ENCODE data around the gene AIP.
"Not testable (repeated sequence)": the region's sequence is repeated elsewhere in the genome, so short reads cannot be mapped to it uniquely, and the experiment has no call there.

The AIP gene

GRCh38 chr11:67508486-67509121 lies 25.8 kb downstream of the AIP start:
- peak overlapping the region; percentile 84 for H3K4me3 ChIP-seq (ENCODE audit: low read length)
- peak; percentile 94 for DNase-seq (ENCODE audit: low read depth)
- no peak for TF ChIP-seq CTCF (conservative IDR thresholded peaks at IDR 0.05; ENCODE audit: low read length)

GRCh38 chr11:67510023-67510345 lies 27.2 kb downstream of the AIP start:
- H3K4me3 ChIP-seq (ENCODE audit: low read length), result no peak overlapping the region
- no peak for TF ChIP-seq CTCF (conservative IDR thresholded peaks at IDR 0.05; ENCODE audit: low read length)
- no peak for DNase-seq (ENCODE audit: low read depth)

- DNase-seq (ENCODE audit: low read depth); H3K4me3 ChIP-seq (ENCODE audit: low read length): not testable (repeated sequence)
Measured at GRCh38 chr11:67511558-67511957, 28.7 kb downstream of the AIP start.

- no peak overlapping the region for H3K4me3 ChIP-seq (ENCODE audit: low read length)
- no peak for TF ChIP-seq CTCF (conservative IDR thresholded peaks at IDR 0.05; ENCODE audit: low read length)
- DNase-seq (ENCODE audit: low read depth), result no peak
Measured at GRCh38 chr11:67514116-67514515, 31.3 kb downstream of the AIP start.

GRCh38 chr11:67516806-67517205 lies 34.0 kb downstream of the AIP start:
- no peak for DNase-seq (ENCODE audit: low read depth)
- no peak overlapping the region for H3K4me3 ChIP-seq (ENCODE audit: low read length)
- no peak for TF ChIP-seq CTCF (conservative IDR thresholded peaks at IDR 0.05; ENCODE audit: low read length)

GRCh38 chr11:67517784-67518552 lies 35.1 kb downstream of the AIP start:
- no peak overlapping the region for H3K4me3 ChIP-seq (ENCODE audit: low read length)
- DNase-seq (ENCODE audit: low read depth), result no peak
- TF ChIP-seq CTCF (conservative IDR thresholded peaks at IDR 0.05; ENCODE audit: low read length), result no peak

- no peak for DNase-seq (ENCODE audit: low read depth)
- TF ChIP-seq CTCF (conservative IDR thresholded peaks at IDR 0.05; ENCODE audit: low read length), result no peak
- no peak overlapping the region for H3K4me3 ChIP-seq (ENCODE audit: low read length)
Measured at GRCh38 chr11:67519726-67520125, 36.9 kb downstream of the AIP start.
